GM23338 (cell line): ENCODE data around the gene ANTKMT.

Source experiments
- EZH2 ChIP-seq: fragments of 200-600 bp; sonication (generic); IDR thresholded peaks from one replicate; pipeline ENCODE4 v1.8.0; 2017; ENCODE audit warnings: antibody characterized with exemption, mild to moderate bottlenecking, low read depth; ENCODE audit not compliant: unreplicated experiment
- POLR2AphosphoS5 ChIP-seq: IDR thresholded peaks from 2 replicates; pipeline ENCODE4 v1.6.1; 2016; ENCODE audit warnings: antibody characterized with exemption, low read depth
- ZNF114 ChIP-seq: fragments of 250-450 bp; sonication (Bioruptor Pico); IDR thresholded peaks from 2 replicates; pipeline ENCODE4 v1.5.0; 2020; ENCODE audit warnings: mild to moderate bottlenecking, moderate library complexity
- TF ChIP-seq, protein P1 (sequence below): IDR thresholded peaks from 2 replicates; pipeline ENCODE4 v1.6.1; 2016; ENCODE audit warnings: antibody characterized with exemption
- TF ChIP-seq, protein P2 (sequence below), 2 experiments: fragments of 200-600 bp in 1 of 2; sonication (generic) in 1 of 2; conservative IDR thresholded peaks; 2 replicates each; pipeline versions ENCODE4 v1.5.1 to v1.6.1; 2016 to 2017; ENCODE audit warnings: antibody characterized with exemption in 2 of 2, low read depth in 2 of 2, mild to moderate bottlenecking in 2 of 2, moderate library complexity in 1 of 2
- TF ChIP-seq, protein P3 (sequence below): fragments of 250-450 bp; sonication (Bioruptor Pico); IDR thresholded peaks from 2 replicates; pipeline ENCODE4 v1.5.0; 2020; ENCODE audit warnings: mild to moderate bottlenecking, moderate library complexity

DNA sequence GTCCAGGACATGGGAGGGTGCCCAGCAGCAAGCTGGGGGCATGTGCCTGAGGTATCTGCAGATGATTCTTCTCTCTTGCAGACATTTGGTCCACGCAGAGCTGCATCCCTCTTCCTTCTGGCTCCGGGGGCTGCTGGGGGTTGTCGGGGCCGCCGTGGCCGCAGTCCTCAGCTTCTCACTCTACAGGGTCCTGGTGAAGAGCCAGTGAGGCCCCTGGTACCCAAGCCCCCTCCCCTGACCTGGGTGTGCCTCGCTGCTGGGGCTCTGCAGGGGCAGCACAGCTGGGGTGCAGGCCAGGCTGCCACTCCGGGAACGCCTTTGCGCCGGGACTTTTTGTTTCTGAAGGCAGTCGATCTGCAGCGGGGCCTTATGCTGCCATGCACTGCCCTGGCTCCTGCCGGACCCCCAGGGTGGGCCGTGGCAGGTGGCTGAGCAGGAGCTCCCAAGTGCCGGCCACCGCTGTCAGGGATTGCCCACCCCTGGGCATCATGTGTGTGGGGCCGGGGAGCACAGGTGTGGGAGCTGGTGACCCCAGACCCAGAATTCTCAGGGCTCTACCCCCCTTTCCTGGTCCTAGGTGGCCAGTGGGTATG lies 47.5 kb upstream of the ANTKMT start:
- TF ChIP-seq, protein P1, sequence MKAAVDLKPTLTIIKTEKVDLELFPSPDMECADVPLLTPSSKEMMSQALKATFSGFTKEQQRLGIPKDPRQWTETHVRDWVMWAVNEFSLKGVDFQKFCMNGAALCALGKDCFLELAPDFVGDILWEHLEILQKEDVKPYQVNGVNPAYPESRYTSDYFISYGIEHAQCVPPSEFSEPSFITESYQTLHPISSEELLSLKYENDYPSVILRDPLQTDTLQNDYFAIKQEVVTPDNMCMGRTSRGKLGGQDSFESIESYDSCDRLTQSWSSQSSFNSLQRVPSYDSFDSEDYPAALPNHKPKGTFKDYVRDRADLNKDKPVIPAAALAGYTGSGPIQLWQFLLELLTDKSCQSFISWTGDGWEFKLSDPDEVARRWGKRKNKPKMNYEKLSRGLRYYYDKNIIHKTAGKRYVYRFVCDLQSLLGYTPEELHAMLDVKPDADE: no peak
- TF ChIP-seq EZH2 (no peak), ZNF114 (CRISPR knock-in tag) (no peak), POLR2AphosphoS5 (no peak)
- TF ChIP-seq, protein P2, sequence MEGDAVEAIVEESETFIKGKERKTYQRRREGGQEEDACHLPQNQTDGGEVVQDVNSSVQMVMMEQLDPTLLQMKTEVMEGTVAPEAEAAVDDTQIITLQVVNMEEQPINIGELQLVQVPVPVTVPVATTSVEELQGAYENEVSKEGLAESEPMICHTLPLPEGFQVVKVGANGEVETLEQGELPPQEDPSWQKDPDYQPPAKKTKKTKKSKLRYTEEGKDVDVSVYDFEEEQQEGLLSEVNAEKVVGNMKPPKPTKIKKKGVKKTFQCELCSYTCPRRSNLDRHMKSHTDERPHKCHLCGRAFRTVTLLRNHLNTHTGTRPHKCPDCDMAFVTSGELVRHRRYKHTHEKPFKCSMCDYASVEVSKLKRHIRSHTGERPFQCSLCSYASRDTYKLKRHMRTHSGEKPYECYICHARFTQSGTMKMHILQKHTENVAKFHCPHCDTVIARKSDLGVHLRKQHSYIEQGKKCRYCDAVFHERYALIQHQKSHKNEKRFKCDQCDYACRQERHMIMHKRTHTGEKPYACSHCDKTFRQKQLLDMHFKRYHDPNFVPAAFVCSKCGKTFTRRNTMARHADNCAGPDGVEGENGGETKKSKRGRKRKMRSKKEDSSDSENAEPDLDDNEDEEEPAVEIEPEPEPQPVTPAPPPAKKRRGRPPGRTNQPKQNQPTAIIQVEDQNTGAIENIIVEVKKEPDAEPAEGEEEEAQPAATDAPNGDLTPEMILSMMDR (conservative IDR thresholded peaks at IDR 0.05; ENCODE audit: low read depth in 2 of 2): no peak
- TF ChIP-seq, protein P3, sequence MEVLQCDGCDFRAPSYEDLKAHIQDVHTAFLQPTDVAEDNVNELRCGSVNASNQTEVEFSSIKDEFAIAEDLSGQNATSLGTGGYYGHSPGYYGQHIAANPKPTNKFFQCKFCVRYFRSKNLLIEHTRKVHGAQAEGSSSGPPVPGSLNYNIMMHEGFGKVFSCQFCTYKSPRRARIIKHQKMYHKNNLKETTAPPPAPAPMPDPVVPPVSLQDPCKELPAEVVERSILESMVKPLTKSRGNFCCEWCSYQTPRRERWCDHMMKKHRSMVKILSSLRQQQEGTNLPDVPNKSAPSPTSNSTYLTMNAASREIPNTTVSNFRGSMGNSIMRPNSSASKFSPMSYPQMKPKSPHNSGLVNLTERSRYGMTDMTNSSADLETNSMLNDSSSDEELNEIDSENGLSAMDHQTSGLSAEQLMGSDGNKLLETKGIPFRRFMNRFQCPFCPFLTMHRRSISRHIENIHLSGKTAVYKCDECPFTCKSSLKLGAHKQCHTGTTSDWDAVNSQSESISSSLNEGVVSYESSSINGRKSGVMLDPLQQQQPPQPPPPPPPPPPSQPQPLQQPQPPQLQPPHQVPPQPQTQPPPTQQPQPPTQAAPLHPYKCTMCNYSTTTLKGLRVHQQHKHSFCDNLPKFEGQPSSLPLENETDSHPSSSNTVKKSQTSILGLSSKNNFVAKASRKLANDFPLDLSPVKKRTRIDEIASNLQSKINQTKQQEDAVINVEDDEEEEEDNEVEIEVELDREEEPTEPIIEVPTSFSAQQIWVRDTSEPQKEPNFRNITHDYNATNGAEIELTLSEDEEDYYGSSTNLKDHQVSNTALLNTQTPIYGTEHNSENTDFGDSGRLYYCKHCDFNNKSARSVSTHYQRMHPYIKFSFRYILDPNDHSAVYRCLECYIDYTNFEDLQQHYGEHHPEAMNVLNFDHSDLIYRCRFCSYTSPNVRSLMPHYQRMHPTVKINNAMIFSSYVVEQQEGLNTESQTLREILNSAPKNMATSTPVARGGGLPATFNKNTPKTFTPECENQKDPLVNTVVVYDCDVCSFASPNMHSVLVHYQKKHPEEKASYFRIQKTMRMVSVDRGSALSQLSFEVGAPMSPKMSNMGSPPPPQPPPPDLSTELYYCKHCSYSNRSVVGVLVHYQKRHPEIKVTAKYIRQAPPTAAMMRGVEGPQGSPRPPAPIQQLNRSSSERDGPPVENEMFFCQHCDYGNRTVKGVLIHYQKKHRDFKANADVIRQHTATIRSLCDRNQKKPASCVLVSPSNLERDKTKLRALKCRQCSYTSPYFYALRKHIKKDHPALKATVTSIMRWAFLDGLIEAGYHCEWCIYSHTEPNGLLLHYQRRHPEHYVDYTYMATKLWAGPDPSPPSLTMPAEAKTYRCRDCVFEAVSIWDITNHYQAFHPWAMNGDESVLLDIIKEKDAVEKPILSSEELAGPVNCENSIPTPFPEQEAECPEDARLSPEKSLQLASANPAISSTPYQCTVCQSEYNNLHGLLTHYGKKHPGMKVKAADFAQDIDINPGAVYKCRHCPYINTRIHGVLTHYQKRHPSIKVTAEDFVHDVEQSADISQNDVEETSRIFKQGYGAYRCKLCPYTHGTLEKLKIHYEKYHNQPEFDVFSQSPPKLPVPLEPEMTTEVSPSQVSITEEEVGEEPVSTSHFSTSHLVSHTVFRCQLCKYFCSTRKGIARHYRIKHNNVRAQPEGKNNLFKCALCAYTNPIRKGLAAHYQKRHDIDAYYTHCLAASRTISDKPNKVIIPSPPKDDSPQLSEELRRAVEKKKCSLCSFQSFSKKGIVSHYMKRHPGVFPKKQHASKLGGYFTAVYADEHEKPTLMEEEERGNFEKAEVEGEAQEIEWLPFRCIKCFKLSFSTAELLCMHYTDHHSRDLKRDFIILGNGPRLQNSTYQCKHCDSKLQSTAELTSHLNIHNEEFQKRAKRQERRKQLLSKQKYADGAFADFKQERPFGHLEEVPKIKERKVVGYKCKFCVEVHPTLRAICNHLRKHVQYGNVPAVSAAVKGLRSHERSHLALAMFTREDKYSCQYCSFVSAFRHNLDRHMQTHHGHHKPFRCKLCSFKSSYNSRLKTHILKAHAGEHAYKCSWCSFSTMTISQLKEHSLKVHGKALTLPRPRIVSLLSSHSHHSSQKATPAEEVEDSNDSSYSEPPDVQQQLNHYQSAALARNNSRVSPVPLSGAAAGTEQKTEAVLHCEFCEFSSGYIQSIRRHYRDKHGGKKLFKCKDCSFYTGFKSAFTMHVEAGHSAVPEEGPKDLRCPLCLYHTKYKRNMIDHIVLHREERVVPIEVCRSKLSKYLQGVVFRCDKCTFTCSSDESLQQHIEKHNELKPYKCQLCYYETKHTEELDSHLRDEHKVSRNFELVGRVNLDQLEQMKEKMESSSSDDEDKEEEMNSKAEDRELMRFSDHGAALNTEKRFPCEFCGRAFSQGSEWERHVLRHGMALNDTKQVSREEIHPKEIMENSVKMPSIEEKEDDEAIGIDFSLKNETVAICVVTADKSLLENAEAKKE (CRISPR knock-in tag): no peak
